TTC549 (cell line): ENCODE data around the gene CISD3.

Experiments
- FAIRE-seq: peaks from 2 replicates; lab custom pipeline; 2012; peaks lifted over from hg19 to GRCh38; lab: Jason Lieb, UNC

Gene CISD3

DNA sequence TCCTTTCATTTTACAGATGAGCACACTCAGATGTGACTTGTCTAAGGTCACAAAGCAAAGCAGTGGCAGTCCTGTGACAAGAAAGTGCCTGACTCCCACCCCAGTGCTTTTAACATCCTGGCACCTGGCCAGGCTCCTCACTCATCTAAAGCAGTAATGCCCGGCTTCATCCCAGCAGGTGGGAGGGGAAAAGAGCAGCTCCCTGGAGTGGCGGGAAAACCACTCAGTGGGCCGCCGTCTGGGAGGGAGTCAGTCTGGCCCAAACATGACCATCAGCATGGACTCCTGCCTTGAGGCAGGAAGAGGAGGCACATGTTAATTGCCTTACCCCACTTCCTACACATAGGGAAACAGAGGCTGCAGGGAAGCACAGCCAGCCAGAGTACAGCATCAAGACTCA lies 15.4 kb downstream of the CISD3 start:
- FAIRE-seq: no peak

DNA sequence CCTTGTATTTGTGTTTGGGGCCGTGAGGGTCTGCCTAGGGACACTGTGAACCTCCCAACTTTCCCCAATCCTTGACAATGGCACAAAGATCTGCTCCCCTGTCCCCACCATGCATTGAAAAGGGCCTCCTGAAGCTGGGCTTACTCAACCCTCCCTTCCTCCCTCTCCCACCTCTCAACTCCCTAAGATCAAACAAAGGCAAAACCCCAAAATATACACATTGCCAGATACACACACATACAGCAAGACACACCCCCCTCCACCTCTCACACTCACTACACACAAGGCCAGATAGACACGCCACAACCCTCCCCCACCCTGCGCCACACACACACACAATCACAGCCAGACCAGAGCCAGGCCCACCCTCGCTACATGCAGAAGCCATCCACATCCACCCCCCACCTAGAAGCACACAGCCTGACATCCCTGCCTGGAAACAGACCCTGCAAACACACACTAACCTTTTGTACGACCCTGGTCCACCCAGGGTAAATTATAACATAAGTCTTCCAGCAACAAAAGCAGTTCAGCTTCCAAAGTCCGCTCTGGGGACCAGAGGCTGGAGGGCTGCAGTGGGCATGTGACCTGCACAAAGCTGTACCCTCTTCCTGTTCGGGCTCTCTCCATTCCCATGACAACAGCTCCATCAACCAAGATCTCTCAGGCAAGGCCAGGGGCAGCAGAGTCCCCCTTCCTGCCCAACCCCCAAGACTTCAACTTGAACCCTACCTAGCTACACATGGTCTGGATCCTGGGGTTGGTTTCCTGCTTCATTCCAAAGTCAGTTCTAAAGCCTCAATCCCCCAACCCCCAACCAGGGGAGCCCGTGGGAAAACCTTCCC lies 16.1 kb downstream of the CISD3 start:
- no peak for FAIRE-seq

DNA sequence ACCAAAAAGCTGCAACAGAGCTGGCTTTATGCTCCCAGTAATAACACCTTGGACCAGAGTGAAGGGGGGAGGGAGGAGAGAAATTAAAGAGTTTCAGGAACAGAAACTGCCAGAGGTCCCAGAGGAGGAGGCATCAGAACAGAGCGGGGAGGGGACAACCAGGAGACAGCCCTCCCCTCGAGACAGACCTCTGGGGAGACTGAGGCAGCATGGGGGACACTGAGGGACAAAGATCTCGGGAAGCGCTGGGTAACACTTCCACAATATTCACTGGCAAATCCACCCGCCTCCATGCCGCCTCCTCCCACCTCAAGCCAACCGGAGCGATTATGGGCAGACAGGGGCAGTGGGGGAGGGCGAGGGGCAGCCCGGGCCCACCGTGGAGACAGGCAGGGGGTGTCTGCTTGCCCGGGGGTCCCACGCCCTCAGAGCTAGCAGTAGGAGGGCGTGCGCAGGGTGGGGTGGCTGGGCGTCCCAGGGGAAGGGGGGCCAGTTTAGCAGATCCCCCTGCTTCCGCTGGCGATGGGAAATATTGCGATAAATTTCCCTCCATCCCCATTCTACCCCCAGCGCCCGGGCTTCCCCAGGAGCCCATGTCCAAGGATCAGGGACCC lies 16.8 kb downstream of the CISD3 start:
- FAIRE-seq: no peak

DNA sequence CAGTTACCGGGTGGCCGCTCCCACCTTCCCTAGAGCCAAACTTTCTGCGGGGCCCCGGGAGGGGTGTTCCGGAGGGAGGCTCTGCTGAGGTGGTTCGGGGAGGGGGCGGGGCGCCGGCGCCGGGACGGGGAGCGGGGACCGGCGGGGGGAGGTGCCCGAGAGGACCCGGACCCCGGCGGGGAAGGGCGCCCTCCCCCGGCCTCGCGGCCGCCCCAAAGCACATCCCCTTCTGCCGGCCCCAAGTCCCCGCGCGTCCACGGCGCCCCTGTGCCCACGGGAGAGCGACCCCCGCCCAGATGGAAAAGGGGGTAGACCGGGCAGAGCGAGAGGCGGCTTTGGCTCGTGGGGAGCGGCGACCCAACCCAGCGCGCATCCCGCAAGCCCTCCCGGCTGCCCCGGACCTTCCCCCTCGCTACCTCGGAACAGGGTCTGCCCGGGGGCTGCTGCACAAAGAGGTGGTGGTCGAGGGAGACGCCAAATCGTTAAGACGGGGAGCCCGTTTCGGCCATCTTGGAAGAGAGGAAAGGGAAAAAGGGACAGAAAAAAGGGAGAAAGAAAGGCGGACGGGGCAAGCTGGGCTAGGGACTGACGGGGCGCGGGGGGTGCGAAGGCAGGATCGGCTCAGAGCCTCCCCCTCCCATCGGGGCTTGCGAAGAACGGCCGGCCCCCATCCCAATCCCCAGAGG lies 17.5 kb downstream of the CISD3 start:
- no peak for FAIRE-seq

DNA sequence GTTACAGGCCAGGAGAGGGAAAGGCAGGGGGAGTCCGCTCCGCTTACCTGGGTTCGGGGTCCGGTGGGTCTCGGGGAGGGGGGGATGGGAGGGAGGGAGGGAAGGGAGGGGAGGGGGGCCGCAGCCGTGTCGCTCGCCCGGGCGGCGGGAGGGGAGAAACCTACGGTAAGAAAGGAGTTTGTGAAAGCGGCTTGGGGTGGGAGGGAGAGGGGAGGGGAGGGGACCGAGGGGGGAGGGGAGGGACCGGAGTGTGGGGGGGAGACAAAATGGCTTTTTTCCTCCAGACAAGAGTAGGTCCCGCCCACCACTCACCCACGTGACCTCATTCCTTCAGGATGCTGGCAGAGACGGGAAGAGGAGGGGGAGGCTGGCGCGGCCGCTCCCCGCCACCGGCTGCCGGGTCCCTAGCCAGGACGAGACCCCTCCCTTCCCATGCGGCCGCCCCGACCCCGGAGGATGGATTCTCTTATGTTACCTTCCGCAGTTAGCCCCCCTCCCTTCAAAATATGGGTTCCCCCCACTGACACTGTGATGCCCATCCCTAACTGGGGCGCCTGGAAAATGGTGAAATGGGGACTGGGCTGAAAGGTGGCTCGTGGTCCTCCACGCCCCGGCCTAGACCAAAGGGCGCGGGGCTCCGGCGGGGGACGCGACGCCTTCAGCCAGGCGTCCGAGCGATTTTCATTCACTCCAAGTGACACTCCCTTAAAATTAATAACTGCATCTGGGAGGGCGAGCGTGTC lies 18.2 kb downstream of the CISD3 start, which contains the start of gene PCGF2:
TSS of gene PCGF2 (minus strand) at position 188 of the 743 bp plus-strand sequence. CDS start 7,934 bp downstream, outside the sequence.
- no peak for FAIRE-seq

DNA sequence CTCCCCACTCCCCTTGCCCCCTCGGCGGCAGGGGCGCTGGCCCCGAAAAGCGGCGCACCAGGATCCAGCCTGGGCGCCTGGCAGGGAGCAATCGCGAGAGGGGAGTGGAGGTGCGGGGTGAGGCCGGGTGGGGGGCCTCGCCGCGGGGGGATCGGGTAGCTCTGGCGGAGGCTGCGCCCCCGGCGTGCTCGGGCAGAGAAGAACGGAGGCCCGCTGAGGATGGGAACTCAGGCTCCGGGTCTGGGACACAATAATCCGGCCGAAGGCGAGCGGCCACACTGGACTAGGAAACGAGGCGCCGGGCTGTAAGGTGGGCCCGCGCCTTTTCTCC lies 18.7 kb downstream of the CISD3 start:
- FAIRE-seq: no peak

DNA sequence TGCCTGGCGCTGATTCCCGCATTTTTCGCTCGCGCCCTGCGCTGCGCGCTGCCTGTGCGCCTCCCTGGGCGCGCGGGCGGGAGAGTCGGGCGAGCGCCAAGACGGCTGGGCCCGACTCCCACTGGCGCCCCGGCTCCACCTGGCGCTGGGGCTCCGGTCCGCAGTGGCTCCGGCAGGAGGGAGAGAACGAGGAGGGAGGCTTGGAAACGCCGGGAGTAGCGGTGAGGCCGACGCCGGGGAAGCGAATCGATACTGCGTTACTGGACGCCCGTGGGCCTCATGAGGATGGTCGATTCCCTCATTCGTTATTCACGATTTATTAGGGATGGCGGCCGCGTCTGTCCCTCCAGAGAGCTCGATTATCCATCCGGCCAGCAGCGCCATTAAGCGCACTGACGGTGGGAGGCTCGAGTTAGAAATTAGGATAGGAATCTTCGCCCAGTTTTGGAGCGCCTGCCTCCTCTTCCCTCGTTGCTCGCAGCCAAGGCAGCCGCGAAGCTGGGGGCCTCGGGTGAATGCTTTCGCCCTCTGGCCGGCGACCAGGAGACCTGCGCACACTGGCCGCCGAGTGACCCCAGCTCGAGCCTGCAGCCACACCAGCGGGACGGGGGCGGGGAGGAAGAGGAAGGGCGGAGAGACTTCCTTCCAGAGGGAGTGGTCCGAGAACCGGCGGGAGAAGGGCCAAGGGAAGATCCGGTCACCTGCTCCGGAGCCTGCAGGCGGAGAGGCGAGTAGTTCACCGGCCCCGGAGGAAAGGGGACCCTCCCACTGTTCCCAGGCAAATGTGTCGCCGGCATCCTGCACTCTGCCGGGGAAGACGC lies 19.3 kb downstream of the CISD3 start:
- FAIRE-seq: no peak

DNA sequence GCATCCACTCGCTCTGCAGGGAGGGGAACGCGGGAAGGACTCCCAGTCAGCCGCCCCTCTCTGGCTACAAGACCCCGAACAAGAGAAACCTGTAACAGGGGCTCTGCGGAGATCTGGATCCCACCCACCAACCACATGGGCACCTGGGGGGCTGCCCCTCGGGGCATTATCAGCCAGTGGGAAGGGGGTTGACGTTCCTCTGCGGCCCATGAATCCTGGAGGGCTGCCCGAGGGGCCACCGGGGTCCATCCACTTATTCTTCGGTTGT lies 19.8 kb downstream of the CISD3 start:
- FAIRE-seq: no peak

DNA sequence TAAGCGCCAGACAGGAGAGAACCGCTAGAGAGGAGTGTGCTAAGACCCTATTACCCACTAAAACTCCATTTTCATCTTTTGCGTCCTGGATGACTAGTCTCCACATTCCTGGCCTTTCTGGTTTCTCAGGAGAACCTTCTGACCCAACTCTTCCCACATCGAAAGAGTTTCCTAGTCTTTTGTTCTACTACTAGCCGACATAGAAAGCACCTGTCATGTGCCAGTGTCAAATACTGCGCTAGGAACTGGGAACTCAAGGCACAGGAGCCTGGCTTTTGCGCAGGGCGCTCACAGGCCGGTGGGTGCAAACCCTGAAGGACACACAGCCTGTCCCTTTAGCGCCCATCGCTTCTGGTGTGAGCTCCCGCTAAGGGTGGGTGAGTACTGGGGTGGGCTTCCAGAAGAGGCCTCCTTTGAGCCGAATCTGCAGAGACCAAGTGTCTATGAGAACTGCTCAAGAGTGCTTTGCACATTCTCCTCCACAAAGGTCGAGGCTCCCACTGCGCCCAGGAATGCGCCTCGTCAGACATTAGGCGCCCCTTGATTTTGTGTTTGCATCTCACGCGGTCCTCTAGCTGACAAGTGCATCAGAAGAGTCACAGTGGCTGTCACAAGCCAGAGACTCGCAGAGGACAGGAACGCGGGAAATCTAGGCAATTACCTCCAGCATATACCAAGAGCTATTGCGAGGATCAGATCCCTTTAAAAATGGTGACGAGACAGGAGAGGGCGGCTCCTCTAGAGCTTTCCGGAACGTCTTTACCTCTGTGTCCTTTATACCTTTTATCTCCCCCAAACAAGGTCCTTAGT lies 20.4 kb downstream of the CISD3 start:
- no peak for FAIRE-seq

DNA sequence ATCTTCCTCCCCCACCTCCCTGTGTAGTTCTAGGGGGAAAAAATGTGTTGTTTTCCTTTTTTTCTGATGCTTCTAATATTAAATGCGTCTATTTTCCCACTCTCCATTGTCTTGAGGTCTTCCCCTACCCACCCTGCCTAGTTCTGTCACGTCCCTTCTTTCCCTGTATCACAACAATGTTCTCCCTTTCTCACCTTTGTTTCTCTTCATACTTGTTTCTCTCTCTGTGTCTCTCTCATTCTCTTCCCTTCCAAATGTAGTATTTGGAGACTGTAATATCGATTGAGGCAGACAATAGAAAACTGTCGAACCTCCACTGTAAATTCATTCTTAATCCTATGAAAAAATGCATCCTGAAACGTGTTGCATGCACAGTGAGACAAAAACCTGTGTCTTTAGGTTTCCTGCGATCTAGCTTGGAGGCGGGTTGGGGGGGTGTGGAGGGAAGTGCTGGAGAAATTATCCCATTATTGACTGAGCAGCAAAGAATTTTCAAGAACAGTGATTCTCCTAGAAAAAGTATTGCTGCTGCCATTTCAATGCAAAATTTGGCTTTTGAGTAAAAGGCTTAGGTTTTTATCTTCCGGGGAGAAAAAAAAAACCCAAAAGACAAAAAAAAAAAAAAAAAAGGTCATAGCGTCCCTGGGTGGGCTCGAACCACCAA lies 21.1 kb downstream of the CISD3 start:
- FAIRE-seq: no peak

DNA sequence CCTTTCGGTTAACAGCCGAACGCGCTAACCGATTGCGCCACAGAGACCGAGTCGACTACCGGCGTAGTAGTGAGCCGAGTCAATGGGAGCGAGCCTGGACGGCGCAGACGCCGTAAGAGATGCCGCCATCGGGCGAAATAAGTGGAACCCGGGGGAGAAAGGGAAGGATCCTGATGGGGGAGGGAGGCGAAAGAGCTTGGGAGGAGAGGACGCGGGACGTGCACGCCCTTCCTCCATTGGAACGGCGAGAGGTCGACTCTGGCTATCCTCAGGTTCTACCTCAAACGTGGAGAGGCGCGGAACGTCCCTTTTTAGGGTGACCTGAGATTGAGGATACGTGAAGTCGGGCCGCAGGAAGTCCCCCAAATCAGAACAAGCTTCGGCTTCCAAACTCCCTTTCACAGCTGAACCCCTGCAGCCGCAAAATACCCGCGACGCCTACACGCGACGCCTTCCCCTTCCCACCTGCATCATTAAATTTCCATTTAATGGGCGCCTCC lies 21.7 kb downstream of the CISD3 start:
- no peak for FAIRE-seq

DNA sequence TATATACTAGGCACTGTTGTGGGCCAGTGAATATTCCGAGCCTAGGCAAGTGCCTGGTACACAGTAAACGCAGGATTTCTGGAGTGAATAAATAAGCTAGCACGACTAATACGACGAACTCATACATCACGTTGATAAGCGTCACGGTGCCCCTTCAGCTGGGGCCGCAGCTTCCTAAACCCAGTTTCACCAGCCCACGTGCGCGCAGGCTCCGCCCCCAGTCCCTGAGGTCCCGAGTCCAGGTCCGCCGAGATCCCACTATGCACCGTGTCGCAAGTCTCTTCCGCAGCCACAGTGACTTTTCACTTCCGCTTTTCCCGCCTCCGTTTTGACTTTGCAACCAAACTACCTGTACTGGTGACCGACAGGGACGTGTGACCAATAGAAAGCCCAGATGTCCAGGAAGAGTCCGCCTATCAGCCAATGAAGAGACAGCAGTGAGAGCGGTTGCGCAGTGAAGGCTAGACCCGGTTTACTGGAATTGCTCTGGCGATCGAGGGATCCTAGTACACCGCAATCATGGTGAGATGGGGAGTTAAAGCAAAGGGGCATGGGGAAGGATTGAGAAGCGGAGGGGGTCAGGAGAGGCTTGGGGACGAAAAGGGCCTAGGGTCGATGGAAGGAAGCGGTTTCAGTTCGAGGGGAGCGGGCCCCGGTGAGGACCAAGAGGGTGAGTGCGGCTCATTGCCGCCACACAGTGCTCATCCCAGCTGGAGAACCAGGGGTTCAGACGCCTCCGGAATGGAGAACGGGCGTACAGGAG lies 22.3 kb downstream of the CISD3 start, which contains the start of gene PSMB3:
TSS of gene PSMB3 (plus strand) at position 434 of the 763 bp plus-strand sequence. CDS start at position 520, 86 bp downstream.
- no peak for FAIRE-seq

DNA sequence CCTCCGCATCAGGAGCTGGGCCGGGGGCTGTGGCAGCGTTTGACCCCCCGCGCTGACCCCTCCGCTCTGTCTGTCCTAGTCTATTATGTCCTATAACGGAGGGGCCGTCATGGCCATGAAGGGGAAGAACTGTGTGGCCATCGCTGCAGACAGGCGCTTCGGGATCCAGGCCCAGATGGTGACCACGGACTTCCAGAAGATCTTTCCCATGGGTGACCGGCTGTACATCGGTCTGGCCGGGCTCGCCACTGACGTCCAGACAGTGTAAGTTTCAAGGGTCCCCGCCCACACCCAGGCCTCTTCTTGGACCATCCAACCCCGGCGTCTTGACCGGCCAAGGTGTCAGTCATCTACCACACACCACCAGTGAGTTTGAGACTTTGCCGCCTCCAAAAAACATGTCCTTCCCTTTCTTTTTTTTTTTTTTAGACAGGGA lies 22.9 kb downstream of the CISD3 start:
- no peak for FAIRE-seq

DNA sequence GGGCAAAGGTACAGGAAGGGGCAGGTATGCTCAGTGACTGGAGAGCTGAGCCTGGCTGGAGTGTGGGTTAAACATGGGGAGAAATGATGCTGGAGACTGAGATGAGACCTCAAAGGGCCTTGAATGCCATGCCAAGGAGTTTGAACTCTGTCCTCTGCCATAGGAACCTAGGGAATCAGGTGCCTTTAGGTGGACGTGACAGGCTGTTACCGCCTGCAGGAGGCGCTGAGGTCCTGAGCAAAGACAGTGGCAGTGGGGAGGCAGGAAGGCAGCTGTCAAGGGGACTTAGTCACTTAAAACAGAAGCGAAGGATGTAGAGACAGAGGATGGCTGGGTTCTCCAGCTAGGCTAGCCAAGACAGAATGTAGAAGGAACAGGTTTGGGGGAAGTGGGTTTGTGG lies 31.5 kb downstream of the CISD3 start:
- no peak for FAIRE-seq

DNA sequence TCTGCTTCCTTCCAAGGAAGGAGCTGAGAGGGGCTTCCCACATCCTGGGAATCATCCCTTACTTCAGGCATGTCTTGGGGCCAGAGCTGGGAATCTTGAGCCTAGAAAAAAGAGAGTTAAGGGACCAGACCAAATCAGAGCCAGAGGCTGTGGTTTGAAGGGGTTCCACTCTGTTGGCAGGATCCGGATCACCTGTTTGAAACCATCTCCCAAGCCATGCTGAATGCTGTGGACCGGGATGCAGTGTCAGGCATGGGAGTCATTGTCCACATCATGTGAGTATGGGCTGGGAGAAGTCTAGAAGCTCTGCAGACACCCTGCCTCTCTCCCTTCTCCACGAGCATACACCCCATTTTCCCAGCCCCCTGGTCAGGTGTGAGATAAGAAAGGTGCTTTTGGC lies 32.1 kb downstream of the CISD3 start:
- no peak for FAIRE-seq

DNA sequence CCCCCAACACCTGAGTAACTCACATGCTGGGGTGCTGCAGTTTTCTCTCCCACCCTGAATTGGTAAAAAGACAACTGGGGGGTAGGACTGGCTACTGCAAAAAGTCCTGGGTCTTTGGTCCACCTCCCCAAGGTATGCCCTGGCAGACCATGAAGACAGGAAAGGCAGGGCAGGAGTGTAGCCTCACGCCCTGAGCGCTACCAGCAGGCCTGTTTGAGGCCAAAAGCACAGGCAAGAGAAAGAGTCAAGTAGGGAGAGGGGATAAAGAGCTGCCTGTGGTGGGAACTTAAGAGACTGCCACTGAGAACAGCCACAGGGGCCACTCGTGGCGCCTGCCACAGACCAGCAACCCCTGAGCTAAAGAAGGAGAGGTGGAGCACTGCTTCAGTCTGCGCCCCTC lies 36.2 kb downstream of the CISD3 start:
- no peak for FAIRE-seq

DNA sequence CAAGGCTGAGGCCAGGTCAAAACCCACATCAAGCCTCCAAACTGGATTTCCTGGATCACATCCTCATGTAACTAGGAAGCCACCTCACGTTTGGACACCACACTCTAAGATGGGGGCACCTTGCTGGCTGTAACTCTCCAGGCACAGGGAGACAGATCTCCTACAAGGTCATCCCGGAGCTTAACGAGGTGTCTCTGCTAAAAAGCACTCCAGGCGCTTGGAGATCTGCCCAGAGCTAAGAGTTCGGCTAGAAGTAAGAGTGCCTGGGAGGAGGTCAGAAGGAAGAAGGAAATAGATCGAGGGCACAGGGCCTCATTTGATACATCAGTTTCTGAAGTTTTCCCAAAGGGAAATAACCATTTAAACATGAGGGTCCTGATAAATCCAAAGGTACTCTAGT lies 38.3 kb downstream of the CISD3 start:
- FAIRE-seq: no peak

DNA sequence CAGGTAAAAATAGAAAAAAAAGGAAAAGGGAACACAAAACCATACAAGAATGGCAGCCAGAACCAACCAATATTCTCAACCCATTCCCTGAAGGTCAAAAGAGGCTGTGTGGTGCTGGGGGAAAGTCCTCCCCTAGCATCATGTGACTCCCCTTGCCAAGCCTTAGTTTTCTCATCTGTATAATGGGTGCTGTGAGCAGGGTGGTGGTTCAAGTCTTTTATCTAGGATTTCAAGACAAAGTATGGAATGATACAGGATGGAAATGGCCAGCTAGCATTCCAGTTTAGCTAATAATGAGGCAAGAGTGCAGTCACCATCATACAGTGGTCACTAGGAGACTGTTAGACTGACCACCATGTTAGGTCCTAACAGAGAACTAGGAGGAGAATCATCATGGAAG lies 43.1 kb downstream of the CISD3 start:
- FAIRE-seq: no peak

DNA sequence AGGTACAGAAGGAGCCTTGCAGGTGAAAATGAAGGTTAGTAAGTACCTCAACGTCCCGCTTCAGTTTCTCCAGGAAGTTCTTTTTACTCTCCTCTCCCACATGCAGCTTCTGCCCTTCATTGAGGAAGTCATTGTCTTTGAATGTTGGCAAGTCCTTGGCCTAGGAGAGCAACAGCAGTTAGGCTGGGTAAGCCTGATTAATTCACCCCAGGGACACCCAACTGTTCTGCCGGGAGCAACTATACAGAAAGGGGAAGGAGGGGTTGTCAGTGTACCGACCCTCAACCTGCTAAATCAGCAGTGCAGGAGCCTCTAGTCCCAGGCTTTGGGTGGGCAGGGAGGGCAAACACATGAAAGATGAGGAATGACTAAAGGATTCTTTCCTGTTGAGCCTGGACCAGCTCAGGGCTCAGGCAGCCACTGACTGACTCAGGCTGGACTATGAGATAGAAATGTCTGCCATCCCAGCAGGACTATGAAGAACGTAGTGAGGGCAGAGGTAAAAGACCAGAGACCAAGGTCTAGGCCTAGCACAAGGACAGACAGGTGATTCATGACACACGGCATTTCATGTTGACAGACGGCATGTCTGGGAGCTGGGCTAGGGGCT lies 47.6 kb downstream of the CISD3 start:
- FAIRE-seq: no peak
